Pons (tissue), 1 donor: ENCODE measurements around the gene TWIST2.
A peak's percentile ranks its signal among the peaks of the same experiment; 100 is the strongest.

ENCODE experiments used
- DNase-seq: peaks from one replicate; pipeline ENCODE4 v3.0.0-alpha.2; 2016; ENCODE audit warnings: low spot score

The TWIST2 gene

GRCh38 chr2:238939521-238940403, 91.9 kb downstream of the TWIST2 start:
- DNase-seq, result no peak

- DNase-seq, result no peak
These were observed 92.9 kb downstream of the TWIST2 start for GRCh38 chr2:238940806-238941205.

- no peak for DNase-seq
These were observed 93.4 kb downstream of the TWIST2 start for GRCh38 chr2:238941262-238941792.

GRCh38 chr2:238942080-238942725, 94.3 kb downstream of the TWIST2 start:
- DNase-seq, result no peak

- no peak for DNase-seq
These were observed 94.9 kb downstream of the TWIST2 start for GRCh38 chr2:238942726-238943300.

- DNase-seq, result no peak
These were observed 95.6 kb downstream of the TWIST2 start for GRCh38 chr2:238943338-238944067.

- DNase-seq, result no peak
These were observed 97.7 kb downstream of the TWIST2 start for GRCh38 chr2:238945433-238946150.

GRCh38 chr2:238946318-238947242, 98.7 kb downstream of the TWIST2 start:
- no peak for DNase-seq

GRCh38 chr2:238947243-238947760, 99.4 kb downstream of the TWIST2 start:
- DNase-seq, result no peak

GRCh38 chr2:238947920-238948710, 100.2 kb downstream of the TWIST2 start:
- peak; percentile 36 for DNase-seq

GRCh38 chr2:238948765-238949641, 101.1 kb downstream of the TWIST2 start:
- no peak for DNase-seq

GRCh38 chr2:238949710-238950345, 101.9 kb downstream of the TWIST2 start:
- DNase-seq, result no peak

GRCh38 chr2:238950551-238950950, 102.7 kb downstream of the TWIST2 start:
- no peak for DNase-seq

- DNase-seq, result peak; percentile 24
These were observed 104.5 kb downstream of the TWIST2 start for GRCh38 chr2:238952261-238952919.

- no peak for DNase-seq
These were observed 107.1 kb downstream of the TWIST2 start for GRCh38 chr2:238954841-238955591.
